HG03439 (cell line): ENCODE results near the gene SLC22A3.
"Not testable (repeated sequence)": the region's sequence is repeated elsewhere in the genome, so short reads cannot be mapped to it uniquely, and the experiment has no call there.

Experiments
- ATAC-seq: cut with Tn5 transposase; IDR thresholded peaks from one replicate; pipeline ENCODE4 v1.9.1; 2021; ENCODE audit warnings: mild to moderate bottlenecking, moderate library complexity; ENCODE audit not compliant: unreplicated experiment

SLC22A3 gene

DNA sequence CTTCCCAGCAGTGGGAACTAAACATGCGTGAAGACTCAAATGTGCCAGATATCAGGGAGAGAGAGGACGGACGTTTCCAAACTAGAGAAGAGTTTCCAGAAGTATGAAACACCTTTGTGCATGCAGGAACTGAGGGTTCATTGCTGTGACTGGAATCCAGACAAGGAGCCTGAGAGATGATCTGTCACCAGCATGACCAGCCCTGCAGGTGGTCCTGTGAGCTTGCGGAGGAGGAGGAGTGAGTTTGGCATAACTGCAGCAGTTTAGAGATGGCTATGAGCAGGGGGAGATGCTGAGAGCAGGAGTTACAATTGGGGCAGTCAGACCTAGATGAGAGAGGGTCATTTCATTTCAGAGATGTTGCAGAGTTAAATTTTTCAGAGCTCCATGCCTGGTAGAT is 89.6 kb downstream of the SLC22A3 start:
- ATAC-seq: no peak

DNA sequence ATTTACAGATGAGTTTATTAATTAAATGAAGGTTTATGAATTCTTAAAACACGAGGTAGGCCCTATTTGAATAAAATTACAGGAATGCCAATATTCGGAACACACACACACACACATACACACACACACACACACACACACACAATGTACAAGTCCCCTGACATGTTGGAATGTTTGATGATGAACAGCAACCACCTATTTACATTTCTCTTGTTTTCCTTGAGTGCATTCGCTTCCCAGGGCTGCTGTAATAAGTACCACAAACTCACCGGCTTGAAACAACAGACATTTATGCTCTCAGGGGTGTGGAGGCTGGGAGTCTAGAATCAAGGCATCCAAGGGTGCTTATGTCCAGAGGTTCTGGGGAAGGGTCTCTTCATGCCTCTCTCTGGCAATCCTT is 90.3 kb downstream of the SLC22A3 start:
- no peak for ATAC-seq

DNA sequence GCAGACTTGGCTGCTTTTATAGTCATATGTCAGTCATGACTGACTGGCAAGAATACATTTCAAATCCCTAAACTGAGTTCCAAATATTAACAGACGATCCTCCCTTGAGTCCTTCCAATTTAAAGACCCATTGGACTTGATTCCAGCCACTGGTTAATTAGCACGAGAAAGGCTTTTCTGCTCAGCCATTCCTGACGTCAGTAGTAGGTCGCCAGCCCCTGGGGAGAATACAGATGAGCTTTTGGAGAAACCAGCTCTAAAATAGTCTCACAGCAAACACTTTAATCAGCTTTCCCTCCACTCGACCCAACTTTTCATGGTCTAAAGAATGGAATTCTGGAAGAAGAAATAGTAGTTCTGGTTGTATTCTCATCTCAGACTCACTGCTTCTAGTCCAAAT is 91.6 kb downstream of the SLC22A3 start:
- ATAC-seq: no peak

DNA sequence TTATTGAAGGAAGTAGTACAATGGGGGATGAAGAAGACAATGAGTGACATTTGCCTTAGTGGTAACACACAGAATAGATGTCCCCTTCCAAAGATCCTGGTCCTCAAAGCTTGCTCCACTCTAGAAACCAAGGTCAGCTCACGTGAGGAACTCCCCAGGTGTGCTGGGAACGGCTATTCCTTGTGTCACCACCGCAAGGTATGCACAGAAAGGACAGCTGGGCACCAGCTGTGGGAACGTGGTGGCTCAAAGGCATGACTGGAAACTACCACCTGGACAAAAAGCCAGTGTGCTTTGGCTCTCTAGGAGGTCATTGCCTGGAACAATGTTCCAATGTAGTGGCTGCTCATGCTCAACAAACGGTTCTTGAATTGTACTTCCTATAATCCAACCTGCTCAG is 94.0 kb downstream of the SLC22A3 start:
- no peak for ATAC-seq

DNA sequence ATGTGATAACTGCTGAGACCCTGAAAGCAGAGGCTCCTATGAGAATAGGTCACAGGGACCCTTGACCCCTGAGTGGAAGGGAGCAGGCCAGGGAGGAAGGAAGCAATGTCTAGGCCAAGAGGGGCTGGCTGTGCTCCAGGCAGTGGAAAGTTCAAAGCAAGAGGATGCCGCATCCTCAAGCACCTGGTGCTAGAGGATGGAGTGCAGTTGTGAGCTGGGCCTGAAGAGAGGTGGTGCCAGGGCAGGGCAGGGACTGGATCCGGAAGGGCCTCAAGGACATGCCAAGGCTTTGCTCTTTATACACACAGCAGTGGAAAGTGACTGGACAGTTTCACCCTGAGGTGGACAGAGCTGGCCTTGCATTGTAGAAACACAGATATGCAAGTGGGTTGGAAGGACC is 97.0 kb downstream of the SLC22A3 start:
- ATAC-seq: no peak

DNA sequence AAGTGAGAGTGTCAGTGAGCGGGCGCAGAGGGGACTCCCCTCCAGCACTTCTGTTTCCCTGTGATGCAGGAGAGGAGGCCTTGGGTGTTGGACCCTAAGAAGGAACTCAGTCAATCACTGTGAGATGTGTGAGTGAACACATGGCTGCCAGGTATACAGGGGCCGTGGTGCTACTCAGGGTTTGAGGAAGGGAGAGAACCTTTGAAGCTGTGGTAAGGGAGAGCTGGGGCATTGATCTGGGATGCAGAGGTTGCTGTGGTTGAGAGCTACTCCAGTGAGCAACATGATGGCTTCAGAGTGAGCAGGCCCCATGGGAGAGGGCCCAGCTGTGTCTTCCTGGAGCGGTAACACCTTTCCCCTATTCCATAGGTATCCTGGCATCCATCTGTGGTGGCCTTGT is 99.2 kb downstream of the SLC22A3 start:
- ATAC-seq: no peak

DNA sequence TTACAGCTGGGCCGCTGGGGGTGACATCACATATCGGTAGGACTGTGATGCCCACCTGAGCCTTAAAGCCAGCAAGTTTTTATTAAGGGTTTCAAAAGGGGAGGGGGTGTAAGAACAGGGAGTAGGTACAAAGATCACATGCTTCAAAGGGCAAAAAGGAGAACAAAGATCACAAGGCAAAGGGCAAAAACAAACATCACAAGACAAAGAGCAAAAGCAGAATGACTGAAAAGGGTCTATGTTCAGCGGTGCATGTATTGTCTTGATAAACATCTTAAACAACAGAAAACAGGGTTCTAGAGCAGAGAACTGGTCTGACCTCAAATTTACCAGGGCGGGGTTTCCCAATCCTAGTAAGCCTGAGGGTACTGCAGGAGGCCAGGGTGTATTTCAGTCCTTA is 101.6 kb downstream of the SLC22A3 start:
- not testable (repeated sequence) for ATAC-seq

DNA sequence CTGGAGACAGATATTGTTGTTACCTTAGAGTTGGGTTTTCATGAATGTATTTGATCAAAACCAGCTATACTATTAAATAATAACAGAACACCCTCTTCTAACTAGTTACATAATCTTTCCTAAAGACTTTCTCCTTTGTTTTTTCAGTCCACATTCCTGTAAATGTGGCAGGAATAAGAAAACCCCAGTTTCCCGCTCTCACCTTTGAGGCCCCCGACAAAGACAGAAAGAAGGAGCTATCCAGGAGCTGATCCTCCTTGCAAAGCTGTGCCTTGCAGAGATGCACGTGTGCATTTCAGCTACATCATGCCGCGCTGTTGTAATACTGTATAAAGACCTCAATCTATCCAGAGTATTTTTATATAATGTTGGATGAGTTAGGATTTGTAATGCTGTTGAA is 102.7 kb downstream of the SLC22A3 start:
- no peak for ATAC-seq

DNA sequence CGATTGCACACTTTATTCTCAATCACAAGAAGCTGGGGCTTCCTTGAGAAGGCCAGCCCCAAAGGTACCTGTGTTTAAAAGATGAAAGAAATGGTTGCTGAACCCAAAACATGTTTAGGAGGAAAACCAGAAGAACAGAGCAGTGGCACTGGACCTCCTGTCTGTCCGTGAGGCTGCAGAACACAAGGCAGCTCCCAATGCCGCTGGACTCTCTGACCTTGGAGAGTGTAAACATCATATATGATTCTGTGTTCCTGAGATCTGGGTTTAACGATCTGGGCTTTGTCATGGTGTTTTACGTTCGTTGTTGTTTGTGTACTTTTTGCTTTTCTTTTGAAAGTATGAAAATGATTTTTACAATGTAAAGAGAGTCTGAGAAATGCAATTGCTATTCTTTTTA is 106.1 kb downstream of the SLC22A3 start:
- no peak for ATAC-seq

DNA sequence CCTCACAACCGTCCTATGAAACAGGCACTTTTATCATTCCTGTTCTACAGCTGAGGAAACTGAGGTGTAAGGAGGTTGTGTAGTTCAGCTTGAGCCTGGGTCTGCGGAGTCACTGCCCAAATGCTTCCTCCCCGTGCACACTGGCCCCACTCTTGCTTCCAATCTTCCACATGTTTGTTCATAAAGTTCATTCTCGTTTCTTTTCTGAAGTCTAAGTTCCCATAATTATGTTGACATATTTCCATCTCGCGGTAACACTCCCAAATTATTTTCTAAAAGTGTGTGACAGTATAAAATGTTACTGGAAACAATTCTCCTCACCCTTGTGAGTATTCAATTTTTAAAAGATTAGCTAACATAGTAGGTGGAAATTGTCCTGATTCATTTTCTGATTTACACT is 106.9 kb downstream of the SLC22A3 start:
- ATAC-seq: no peak

DNA sequence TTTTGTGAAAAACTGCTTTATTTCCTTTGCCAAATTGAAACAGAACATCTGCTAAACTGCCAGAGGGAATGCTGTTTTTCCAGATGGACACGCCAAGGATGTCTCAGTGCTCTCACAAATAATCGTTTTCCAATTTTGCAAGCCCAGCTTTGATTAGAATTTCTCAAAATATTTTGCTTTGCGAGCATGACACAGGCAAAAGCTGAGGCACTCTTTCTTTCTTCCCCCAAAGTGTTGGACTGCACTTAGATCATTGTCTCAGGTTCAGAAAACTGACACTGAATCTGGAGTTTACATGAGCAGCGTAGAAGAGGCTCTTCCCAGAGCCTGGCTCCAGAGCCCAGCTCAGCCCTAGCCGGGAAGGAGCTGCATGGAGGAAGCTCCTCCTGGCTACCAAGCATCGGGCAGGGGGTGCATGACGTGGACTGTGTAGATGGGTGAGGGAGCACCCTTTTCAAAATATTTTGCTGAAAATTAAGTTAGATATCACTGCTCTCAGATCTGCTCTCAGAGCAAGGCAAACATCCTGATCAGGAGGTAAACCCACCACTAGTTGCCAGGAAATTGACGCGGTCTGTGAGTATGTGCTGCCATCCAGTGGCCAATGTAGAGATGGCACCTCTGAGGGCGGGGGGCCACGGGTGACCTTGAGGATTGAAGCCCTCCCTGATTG is 107.5 kb downstream of the SLC22A3 start:
- ATAC-seq: peak; percentile 82

DNA sequence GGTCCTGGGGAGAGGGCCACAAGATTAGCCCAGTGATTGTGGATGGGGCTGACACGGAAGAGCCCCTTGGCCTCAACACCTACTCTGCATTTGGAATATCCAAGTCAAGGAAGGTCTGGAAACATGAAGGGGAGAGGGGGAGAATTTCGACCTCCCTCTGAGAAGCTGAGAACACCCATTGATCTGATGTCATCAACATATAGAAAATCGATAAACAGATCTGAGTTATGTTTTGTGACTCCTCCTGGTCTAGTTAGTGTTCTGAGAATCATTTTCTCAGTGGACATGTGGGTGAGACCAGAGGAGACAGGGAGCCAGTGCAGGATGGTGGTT is 108.0 kb downstream of the SLC22A3 start:
- ATAC-seq: no peak

DNA sequence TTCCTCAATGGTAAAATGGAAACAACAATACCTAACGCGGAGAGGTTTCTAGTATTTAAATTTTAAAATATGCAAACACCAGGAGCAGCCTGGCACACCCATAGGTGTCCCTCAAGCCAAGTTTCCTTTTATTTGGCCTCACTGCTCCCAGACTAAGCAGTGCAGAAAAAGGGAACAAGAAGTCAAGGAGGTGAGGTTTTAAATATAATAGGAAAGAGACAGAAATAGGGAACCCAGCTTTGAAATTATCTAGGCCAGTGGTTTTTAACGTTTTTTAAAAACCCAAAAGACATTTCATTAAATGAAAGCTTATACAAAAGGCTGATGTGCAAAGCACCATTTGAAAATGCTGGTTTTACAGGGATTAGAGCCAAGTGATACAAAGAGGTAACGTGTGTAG is 109.6 kb downstream of the SLC22A3 start:
- no peak for ATAC-seq

DNA sequence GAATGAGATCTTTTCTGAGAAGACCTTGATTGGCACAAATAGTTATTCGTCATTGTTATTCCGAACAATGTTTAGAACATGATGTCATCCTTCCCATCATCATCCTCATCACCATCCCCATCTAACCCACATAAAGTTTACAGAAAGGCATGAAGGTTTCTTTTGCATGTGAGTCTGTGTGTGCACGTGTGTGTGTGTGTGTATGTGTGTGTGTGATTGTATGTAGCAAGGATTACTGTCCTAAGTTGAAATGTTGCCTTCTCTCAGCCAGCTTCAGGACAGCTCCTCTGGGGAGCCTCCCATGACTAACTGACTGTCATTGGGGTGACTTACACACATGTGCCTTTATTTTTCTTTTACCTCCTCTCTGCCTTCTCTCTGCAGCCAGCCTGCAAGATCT is 113.5 kb downstream of the SLC22A3 start:
- no peak for ATAC-seq

DNA sequence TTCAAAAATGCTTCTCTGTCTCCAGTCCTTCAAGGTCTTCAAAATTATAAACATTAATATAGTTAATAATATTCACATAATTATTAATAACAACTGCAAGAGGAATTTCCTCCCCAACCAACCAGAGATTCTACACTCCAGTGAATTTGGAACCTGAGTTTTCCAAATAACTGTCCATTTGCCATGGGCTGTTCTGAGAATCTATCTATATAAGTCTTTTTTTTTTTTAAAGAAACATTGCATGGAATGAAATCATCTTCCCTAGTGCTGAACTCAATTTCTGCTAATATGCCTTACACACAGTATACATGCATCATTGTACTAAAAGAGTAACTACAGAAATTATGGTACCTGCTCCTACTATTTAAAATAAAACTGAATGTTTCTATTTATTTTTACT is 113.9 kb downstream of the SLC22A3 start:
- no peak for ATAC-seq

DNA sequence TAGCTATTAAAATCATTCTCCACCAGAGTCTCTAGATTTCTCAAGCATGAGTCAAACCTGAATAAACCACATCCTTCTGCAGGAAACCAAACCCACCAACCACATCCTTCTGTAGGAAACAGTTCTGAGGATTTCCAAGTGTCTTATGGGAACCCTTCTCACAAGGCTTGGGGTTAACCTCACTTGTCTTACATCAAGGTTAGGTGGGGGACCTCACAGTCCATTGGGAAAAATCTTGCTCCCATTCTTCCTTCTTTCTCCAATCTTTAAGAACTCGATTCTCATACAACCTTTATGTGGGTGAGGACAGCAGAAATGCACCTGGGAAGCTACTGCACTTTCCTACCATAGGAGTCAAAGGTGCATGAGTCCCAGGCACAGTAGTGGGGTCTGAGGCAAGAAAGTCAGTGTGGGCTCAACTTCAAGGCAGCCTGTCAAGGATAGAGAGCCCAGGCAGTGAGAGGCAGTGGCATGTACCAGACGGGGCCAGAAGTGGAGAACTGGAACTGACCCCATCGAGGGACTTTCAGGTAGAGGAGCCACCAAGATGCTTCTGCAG is 114.5 kb downstream of the SLC22A3 start:
- no peak for ATAC-seq

DNA sequence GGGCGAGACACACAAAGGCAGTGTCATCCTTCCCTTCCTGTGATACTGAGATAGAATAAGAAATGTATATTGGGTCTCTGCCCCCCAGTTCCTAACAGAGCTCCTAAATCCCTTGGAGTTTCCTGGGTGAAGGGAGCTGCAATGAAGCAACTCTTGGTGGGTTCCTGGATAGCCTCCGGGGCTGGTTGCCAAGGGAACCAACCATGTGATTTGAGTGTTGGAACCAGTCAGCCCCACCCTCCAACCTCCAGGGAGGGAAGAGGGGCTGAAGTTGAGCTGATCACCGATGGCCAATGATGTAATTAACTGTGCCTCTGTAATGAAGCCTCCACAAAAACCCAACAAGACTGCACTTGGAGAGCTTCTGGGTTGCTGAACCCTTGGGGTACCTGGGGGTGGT is 116.6 kb downstream of the SLC22A3 start:
- no peak for ATAC-seq

DNA sequence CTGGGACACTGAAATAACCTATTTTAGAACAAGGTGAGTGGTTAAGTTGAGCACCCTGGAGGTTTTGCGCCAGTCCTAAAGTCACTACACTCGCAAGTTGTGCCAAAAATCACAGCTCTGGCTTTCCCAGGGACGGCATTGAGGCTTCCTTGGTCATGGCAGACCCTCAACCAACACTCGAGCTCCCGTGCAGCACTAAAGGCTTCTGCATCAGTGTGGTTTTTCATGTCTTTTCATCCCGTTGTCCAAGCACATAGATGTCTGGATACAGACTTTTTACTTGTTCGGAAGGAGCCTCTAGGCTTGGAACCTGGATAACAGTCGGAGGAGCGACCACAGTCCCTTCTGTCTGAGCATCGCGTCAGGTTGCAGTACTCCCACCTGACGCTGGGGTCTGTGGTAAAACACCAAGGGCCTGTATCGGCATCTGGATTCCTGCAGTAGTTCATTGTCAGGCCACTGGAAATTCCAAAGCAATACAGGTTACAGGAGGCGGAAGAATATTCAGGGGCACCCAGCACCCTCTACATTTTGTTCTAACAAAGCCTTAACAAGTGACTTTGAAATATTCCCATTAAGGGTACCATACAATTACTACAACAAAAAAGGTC is 119.2 kb downstream of the SLC22A3 start:
- not testable (repeated sequence) for ATAC-seq

DNA sequence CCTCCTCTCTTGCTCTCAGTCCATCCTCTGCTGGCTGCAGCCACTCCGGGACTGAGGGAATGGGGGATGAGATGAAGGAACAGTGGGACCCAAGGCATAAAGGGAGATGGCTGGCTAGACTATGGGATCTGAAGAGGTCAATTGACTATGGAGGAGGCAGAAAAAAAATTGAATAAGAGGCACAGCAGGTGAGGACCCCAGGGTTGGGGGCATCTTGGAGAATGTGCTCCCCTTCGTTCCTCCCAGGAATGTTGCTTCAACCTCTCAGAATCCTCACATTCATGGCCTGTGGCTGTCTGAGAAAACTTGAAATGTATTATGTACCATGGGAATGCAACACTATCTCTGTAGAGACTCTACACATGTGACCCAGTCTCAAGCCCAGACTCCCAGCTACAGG is 121.0 kb downstream of the SLC22A3 start:
- ATAC-seq: no peak

DNA sequence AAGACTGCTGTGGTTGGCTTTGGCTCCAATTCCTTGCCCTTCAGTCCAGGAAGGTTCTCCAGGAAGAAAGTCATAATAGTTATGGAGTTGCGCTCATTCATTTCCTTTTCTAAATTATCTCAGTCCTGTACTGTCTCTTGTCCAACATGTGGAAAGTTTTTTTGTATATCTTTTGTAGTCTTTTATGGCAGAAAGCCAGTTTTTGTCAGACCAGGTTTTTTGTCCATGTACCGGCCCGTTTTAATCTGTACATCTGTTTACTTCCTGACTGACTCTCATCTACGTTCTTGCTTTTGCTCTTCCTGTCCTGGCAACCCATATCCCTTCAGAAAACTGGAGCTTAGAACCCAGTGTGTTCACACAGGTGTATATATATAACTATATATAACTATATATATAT is 127.9 kb downstream of the SLC22A3 start:
- ATAC-seq: not testable (repeated sequence)

DNA sequence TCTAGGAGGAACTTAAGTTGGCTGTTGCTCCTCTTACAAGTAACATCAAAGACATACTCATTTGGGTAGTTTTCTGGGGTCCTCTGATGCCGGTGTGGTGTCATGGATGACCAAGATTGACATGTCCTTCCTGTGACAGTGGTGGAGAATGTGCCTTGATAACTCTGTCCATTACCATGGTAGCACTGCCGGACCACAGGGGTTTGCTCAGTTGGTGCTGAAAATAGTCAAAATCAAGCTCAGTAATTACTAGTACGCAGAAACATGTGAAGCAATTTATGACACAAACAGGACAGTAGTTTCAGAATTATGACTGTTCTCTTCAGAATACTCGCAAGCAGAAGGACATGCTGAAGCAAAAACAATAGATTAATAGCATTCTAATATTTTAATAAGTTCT is 128.9 kb downstream of the SLC22A3 start:
- not testable (repeated sequence) for ATAC-seq

DNA sequence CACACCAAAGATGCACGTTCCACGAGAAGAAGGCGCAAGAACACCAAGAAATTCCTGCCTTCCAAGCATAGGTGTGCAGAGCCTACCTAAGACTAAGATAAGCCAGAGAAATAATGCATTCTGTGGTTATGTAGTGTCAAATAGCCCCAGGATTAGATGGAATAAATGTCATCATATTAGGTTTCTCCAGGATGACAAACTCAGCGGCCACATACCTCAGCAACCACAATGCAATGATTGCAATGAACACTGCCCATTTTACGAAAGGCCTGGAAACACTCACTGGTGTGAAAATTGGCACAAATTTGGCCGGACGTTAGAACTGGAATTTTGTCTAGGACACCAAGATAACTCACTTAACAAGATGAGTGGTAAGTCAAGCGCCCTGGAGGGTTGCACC is 129.7 kb downstream of the SLC22A3 start:
- ATAC-seq: no peak

DNA sequence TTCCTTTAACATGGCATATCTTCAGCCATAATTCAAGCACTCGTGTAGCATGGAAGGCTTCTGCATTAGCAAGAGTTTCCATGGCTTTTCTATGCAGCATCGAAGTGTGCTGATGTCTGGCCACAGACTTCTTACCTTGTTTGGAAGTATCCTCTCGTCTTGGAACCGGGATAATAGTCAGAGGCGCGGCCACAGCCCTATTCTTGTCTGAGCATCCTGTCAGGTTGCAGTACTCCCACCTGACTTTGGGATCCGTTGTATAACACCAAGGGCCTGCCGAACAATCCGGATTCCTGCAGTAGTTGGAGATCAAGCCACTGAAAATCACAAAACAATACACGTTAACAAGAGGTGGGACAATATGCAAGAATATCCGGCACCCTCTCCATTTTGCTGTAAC is 138.9 kb downstream of the SLC22A3 start:
- ATAC-seq: no peak
